Measurements from ENCODE around the gene SRCAP. TPM values are rescaled to one million over a fixed set of nuclear protein-coding genes. Genes with fewer than 3 reads are reported as not detected.

Gene SRCAP
- total RNA-seq, 4 donors from 2014 or later = 31.6 to 59.3 (median 41.0) TPM

GRCh38 chr16:30738984-30739951 is 40.3 kb downstream of the SRCAP start:
- peaks cover 22 to 40% (median 29%) of the 10 kb centered on the region in 4 donors for H3K4me1 ChIP-seq
- TF ChIP-seq EP300 (IDR thresholded peaks at IDR 0.05) (no peak), POLR2A (IDR thresholded peaks at IDR 0.05; ENCODE audit: low read depth) (no peak), POLR2AphosphoS5 (IDR thresholded peaks at IDR 0.05) (no peak), CTCF (IDR thresholded peaks at IDR 0.05) (no peak)
- peak overlapping the region; percentile 67 to 77 (median 70) for H3K27ac ChIP-seq (replicated peaks in 1 of 4)
- DNase-seq (ENCODE audit: extremely low spot score) = no peak
- no peaks in the 10 kb centered on the region for H3K9me3 ChIP-seq
- H3K27me3 ChIP-seq = no peaks in the 10 kb centered on the region
- intact Hi-C loops (cut with DNase I) = no loop called here
- H3K36me3 ChIP-seq = peaks cover 52 to 71% (median 70%) of the 10 kb centered on the region in 4 donors
- WGBS = 83% methylated on average over 27 of the region's 37 CpGs
- no peak overlapping the region for H3K4me3 ChIP-seq

GRCh38 chr16:30740364-30741251 is 41.6 kb downstream of the SRCAP start:
- TF ChIP-seq POLR2A (IDR thresholded peaks at IDR 0.05; ENCODE audit: low read depth) = no peak
- TF ChIP-seq POLR2AphosphoS5 (IDR thresholded peaks at IDR 0.05) = peak; percentile 61 to 63
- no peak for TF ChIP-seq EP300 (IDR thresholded peaks at IDR 0.05)
- no peak for TF ChIP-seq CTCF (IDR thresholded peaks at IDR 0.05)
- peaks cover 41 to 72% (median 64%) of the 10 kb centered on the region in 4 donors for H3K36me3 ChIP-seq
- DNase-seq (ENCODE audit: extremely low spot score) = peak; percentile 95
- 47% methylated on average over 8 of the region's 8 CpGs for WGBS
- H3K4me1 ChIP-seq = peaks cover 22 to 40% (median 29%) of the 10 kb centered on the region in 4 donors
- peak overlapping the region; percentile 67 to 77 (median 70) for H3K27ac ChIP-seq (replicated peaks in 1 of 4)
- intact Hi-C loops (cut with DNase I) = no loop called here
- H3K4me3 ChIP-seq = peak overlapping the region in 2 of 4 donors; percentile 20 to 30
- H3K27me3 ChIP-seq = no peaks in the 10 kb centered on the region
- no peaks in the 10 kb centered on the region for H3K9me3 ChIP-seq

GRCh38 chr16:30741461-30741914 is 42.5 kb downstream of the SRCAP start:
- TF ChIP-seq POLR2AphosphoS5 (IDR thresholded peaks at IDR 0.05) (peak in 1 of 2 donors; percentile 76), EP300 (IDR thresholded peaks at IDR 0.05) (no peak)
- no peak overlapping the region for H3K4me3 ChIP-seq
- H3K27me3 ChIP-seq = no peaks in the 10 kb centered on the region
- H3K9me3 ChIP-seq = no peaks in the 10 kb centered on the region
- intact Hi-C loops (cut with DNase I) = no loop called here
- 81% methylated on average over 6 of the region's 6 CpGs for WGBS
- H3K4me1 ChIP-seq = peaks cover 22 to 40% (median 29%) of the 10 kb centered on the region in 4 donors
- H3K27ac ChIP-seq (replicated peaks in 1 of 4) = peak overlapping the region; percentile 67 to 77 (median 70)
- no peak for DNase-seq (ENCODE audit: extremely low spot score)
- H3K36me3 ChIP-seq = peaks cover 32 to 64% (median 55%) of the 10 kb centered on the region in 4 donors

- no peaks in the 10 kb centered on the region for H3K9me3 ChIP-seq
- peaks cover 27 to 47% (median 37%) of the 10 kb centered on the region in 4 donors for H3K4me1 ChIP-seq
- intact Hi-C loops (cut with DNase I) = no loop called here
- H3K4me3 ChIP-seq = no peak overlapping the region
- no peaks in the 10 kb centered on the region for H3K27me3 ChIP-seq
- no peak for DNase-seq (ENCODE audit: extremely low spot score)
- H3K27ac ChIP-seq (replicated peaks in 1 of 4) = peak overlapping the region; percentile 56 to 65 (median 62)
- H3K36me3 ChIP-seq = peaks cover 10 to 42% (median 33%) of the 10 kb centered on the region in 4 donors
- 95% methylated on average over 7 of the region's 11 CpGs for WGBS
- TF ChIP-seq EP300 (IDR thresholded peaks at IDR 0.05) (no peak), POLR2AphosphoS5 (IDR thresholded peaks at IDR 0.05) (no peak), POLR2A (IDR thresholded peaks at IDR 0.05; ENCODE audit: low read depth) (no peak), CTCF (IDR thresholded peaks at IDR 0.05) (no peak)
Observed at GRCh38 chr16:30743716-30744115, 44.7 kb downstream of the SRCAP start.

Data from esophagus muscularis mucosa (tissue), 4 donors.